M059J (cell line): ENCODE data around the gene MMEL1. TPM values are rescaled to one million over a fixed set of nuclear protein-coding genes. Genes with fewer than 3 reads are reported as not detected.

Experiments
- DNase-seq: peaks from one replicate; pipeline ENCODE4 v3.0.0-alpha.2; 2012; ENCODE audit warnings: low read depth
- total RNA-seq: library from RNA; depleted of rRNA; stranded (reverse); fragments of >200 nt; shearing (Covaris generic); gene quantifications from 2 replicates; pipeline ENCODE4 v1.2.3, GENCODE V29; 2014

MMEL1 gene
- total RNA-seq, 1 experiment from 2014 or later = not detected

- DNase-seq = no peak
Measured at GRCh38 chr1:2605509-2606395, 27.1 kb downstream of the MMEL1 start.

- no peak for DNase-seq
Measured at GRCh38 chr1:2604844-2605508, 27.8 kb downstream of the MMEL1 start.

- no peak for DNase-seq
Measured at GRCh38 chr1:2604156-2604843, 28.5 kb downstream of the MMEL1 start.

DNA sequence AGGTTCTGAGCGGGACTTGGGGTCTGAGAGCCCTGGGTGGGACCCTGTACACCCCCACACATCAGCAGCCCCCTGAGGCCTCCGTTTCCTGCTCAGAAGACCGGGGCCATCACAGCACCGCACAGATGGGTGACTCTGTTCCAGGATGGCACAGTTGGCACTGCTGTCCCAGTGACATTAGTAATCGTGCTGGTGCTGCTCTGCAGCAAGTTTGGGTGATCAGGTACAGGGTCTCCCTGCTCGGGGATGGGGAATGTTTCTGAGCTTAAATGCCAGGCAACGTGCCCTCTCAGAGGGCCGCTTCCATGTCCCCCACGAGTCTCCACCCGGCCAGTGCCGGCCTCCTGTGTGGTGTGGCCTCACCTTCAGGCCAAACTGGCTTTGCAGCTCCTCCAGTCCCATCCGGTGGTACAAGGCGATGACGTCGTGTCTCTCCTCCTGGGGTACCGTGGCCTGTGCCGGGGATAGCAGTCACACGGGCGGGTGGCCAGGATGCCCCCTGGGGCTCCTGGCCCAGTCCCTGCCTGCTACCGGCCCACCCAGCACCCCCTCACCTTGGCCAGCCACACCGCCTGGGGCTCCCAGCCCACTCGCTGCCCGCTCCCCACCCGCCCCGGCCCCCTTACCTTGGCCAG lies 29.2 kb downstream of the MMEL1 start:
- DNase-seq = no peak

DNA sequence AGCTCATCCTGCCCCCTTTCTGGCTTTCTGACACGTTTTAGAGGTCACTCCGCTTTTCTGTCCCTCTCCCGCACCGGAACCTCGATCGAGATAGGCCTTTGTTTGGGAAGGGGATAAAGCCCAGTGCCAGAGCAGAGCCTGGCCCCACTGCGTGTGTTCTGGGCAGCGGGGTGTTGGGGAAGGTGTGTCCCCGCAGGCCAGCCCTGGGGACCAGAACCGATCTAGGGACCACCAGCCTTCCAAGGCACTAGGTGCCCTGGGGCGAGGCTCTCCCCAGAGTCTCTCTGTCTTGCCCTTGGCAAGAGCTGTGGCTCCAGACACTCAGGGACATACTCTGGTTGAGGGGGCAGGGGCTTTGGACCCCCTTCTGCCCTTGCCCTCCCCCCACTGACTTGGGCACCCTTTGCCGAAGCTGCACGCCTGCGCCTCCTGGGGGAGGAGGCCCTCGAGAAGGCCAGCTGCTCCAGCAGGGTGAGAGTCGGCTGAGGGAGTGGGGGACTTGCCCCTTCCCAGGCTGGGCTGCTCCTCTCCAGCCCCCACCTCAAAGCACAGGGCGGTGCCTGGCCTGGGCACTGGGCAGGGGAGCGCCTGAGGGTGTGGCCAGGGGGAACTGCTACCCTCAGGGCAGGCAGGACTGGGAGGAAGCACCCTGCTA lies 29.8 kb downstream of the MMEL1 start:
- DNase-seq = no peak

DNA sequence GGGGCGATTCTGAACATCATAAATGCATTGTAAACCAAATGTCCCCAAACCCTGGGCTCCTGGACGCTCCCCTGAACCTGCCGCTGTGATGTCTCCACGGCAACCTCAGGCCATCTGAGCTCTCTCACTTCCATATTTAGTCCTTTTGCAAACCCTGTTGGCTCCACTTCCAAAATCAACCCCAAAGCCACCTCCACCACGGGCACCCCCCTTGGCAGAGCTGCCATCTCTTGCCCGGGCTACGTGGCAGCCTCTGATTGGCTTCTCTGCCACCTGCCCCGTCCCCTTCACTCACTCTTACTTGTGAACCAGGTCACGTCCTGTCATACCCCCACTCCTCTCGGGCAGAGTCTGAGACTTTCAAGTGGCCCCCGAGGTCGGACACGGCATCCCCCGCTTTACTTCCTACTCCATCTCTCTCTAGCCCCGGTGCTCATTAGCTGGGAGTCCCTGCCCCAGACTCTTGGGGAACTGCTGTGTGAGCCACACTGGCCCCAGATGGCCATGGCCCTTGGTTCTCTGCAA lies 30.4 kb downstream of the MMEL1 start:
- no peak for DNase-seq

GRCh38 chr1:2601721-2602303 lies 31.0 kb downstream of the MMEL1 start:
- no peak for DNase-seq

DNA sequence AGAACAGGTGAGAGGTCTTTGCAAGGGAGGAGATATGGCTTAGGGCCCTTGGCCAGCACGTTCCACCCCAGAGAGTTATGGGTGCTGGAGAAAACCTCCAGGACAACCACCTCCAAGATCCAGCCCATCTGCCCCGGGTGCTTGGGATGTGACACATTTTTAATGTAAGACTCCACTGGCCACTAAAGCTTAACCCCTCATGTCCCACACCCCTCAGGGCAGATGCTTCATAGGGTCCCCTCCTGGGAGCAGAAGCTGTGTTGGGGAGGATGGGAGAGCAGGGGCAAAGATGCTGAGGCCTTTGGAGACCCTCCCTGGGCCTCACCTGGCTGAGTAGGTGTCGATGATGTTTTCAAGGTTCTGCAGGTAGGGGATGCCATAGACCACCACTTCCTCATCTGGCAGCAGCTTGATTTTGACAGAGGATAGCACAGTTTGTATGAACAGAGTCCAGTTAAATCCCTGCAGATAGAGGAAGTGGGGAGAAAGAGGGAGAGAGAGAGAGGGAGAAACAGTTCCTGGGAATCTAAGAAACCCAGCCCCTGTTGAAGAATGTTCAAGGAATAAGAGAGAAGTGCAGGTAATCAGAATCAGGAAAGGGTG lies 34.4 kb downstream of the MMEL1 start:
- DNase-seq = no peak

- peak; percentile 12 for DNase-seq
Measured at GRCh38 chr1:2597441-2598328, 35.1 kb downstream of the MMEL1 start.

DNA sequence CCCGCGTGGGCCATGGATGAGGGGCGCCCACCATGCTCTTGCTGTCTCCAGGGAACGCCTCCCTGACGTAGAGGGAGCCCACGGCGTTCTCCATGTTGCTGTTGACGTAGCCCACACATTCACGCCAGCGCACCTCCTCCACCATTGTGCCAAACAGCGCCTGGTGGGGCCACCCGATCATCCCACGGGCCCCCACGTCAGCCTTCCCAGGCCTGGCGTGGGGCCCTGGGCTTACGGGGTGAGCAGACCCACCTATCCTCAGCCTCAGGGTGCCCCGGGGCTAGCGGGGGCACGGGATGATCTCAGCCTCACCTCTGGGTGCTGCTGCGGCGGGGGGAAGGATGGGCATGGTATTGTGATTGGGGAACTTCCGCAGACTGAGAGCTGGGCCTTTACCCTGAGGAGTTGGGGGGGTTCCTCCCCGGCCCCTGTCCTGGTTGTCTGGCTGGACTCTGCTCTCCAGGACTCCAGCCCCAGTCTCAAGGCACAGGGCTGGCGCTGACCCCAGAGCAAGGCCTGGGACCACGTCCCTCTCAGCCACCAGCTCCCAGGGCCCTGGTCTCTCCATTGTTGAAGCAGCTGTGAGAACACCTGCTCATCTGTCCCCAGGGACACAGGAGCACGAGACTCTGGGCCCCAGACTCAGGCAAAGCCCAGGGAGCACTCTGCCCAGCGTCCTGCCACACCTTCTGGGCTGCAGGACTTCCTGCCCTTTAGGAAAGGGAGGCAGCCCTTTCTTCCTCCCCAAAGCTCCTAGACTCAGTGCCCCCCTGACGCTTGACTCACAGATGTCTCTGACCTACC lies 36.1 kb downstream of the MMEL1 start:
- DNase-seq = no peak

GRCh38 chr1:2595812-2596529 lies 36.8 kb downstream of the MMEL1 start:
- no peak for DNase-seq

DNA sequence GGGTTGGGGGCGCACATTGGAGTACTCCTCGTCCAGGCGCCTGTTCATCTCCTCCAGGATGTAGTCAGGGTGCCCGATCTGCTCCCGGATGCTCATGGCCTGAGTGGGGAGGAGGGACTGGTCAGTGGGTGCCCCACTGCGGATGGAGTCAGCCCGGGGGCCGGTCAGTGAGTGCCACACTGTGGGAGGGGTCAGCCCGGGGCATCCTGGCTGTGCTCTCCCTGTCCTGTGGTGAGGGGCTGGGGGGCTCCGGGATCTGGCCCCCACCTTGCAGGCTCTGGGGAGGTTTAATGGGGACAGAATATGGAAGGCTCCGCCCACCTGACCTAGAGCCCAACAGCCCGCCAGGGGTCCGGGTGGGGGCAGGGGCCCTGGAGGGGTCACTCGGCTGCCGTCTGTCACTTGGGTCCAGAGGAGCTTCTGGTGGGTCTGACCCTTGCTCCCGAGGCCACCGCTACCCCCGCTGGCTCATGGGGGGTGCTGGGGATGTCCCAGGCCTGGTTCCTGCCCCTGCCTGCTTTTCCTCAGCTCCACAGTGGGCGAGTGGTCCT lies 37.5 kb downstream of the MMEL1 start:
- no peak for DNase-seq

DNA sequence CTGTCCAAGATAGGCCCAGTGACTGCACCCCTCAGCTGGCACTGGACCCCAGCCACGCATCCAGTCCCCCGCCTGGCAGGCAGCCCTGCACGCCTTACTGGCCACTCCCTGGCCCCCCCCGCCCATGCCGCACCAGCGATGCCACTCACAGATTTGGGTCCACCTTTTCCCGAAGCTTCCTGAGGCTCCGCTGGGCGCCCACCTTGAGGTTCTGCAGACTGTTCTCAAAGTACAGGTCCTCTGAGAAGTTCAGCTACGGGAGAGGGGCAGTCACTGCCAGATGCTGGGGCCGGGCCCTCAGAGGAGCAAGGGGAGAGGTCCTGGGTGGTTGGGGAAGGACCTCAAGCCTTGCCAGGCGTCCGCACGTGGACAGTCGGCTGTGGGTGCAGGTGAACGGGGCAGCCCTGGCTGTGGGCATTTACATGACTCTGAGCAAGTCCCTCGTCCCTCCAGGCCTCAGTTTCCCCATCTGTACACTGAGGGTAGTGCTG lies 38.1 kb downstream of the MMEL1 start:
- no peak for DNase-seq

DNA sequence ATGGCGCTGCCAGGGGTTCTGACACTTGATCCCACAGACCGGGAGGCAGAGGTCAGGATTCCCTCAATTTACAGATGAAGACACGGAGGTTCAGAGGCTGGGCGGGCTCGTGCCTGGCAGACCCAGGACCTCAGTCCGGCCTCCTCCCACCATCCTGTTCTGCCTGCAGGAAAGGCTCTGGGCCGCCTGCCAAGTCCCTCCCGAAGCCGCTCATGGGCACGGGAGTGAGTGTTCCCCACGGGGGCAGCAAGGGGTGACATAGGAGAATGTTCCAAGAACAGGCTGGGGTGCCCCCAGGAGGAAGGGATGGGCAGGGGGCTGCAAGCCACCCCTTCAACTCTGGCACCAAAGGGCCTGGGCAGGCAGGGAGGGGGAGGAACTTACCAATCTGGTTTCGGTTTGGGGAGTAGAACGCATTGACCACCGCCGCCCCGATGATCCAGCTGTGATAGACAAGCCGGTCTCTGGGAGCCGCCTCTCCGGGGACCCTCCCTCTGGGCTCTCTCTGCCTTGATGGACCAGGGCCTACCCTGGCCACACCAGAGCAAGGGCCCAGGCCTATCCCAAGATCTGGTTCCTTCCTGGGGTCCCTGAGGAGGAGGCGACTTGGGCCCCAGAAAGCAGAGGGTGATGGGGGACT lies 38.7 kb downstream of the MMEL1 start:
- peak; percentile 38 for DNase-seq

DNA sequence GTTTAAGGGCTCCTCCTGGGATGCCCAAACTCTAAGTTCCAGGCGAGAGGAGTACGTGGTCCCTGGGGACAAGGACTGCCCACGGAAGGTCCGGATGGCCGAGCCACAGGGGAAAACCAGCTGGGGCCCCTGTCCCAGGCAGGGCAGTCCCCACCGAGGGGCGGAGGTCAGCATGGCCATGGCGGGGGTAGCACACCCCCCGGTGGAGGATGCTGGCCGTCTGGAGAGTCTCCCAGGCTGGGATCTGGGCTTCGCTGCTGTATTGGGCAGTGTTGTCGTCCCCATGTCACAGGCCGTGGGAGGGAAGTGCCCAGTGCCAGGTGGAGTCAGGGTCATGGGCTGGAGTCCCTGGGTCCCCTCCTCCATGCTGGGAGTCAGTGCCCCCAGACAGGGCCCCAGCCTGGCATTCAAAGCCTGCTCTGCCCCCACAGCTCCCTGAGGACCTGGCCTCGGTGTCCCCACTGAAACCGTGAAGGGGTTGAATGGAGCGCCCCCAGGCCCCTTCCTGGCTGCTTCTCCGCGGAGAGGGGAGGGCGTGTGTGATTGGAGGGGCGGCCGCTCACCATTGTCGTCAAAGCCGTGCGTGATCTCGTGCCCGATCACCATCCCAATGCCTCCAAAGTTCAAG lies 39.5 kb downstream of the MMEL1 start:
- DNase-seq = no peak

DNA sequence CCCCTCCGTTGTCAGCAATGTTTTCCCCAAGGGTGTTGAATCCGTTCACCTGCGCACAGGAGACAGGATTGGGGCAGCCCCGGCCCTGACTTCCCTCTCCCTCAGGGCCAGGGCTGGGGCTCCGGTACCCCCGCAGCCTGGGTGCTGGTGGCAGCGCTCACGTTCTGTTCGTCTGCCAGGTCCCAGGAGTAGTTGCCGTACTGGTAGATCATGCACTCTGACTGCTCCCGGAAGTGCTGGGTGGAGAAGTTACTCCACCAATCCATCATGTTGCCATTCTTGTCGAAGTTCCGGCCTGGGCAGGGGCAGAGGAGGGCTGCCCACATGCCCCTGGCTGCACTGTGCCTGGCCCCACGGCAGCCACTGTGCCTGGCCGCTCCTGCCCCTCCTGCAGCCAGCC lies 40.1 kb downstream of the MMEL1 start:
- no peak for DNase-seq
